IMR-90 (cell line): ENCODE data around the gene NGEF. TPM values are rescaled to one million over a fixed set of nuclear protein-coding genes. Genes with fewer than 3 reads are reported as not detected.

Source experiments
- ATAC-seq: fragments of 200-7000 bp; cut with Tn5 transposase; 2 replicates; pipeline ENCODE4 v1.9.1; 2020; ENCODE audit warnings: low read depth, mild to moderate bottlenecking, moderate library complexity
- BruUV-seq: library from RNA; stranded (reverse); fragments of 400-500 nt; replicated peaks from 2 replicates; lab custom pipeline; 2021; lab: Mats Ljungman, UMichigan
- CTCF ChIA-PET: fragments of 300-600 bp; formaldehyde crosslinking; extraction: SDS; loops from one replicate; lab custom pipeline; 2021; ENCODE audit warnings: antibody characterized with exemption; lab: Yijun Ruan, JAX
- POLR2A ChIA-PET: fragments of 300-600 bp; sonication (Branson Sonifier 250); formaldehyde crosslinking; loops from one replicate; lab custom pipeline; 2022; ENCODE audit warnings: antibody characterized with exemption; ENCODE audit not compliant: unreplicated experiment; lab: Charles Lee
- DNase-seq: peaks from one replicate; pipeline ENCODE4 v3.0.0; 2013
- H2AFZ ChIP-seq: replicated peaks from 2 replicates; pipeline ENCODE3; 2013; ENCODE audit warnings: low read length, mild to moderate bottlenecking; ENCODE audit not compliant: poor library complexity
- H2AK5ac ChIP-seq: 2 replicates; pipeline ENCODE4 v1.6.1; 2013; ENCODE audit warnings: low read depth, low read length, inconsistent platforms
- H2AK9ac ChIP-seq: replicated peaks from 2 replicates; pipeline ENCODE3; 2013; ENCODE audit warnings: mild to moderate bottlenecking, low read depth, low read length, moderate library complexity; ENCODE audit not compliant: poor library complexity
- H2BK120ac ChIP-seq: 2 replicates; pipeline ENCODE4 v1.6.1; 2013; ENCODE audit warnings: low read depth, low read length, inconsistent platforms
- H2BK15ac ChIP-seq: 3 replicates; pipeline ENCODE4 v1.6.1; 2013; ENCODE audit warnings: low read depth, low read length, inconsistent platforms
- H2BK20ac ChIP-seq: 2 replicates; pipeline ENCODE4 v1.6.1; 2013; ENCODE audit warnings: low read depth, mild to moderate bottlenecking, inconsistent platforms, low read length, moderate library complexity
- H2BK5ac ChIP-seq: 2 replicates; pipeline ENCODE4 v1.6.1; 2013; ENCODE audit warnings: mild to moderate bottlenecking, low read depth, low read length, inconsistent platforms; ENCODE audit not compliant: poor library complexity, severe bottlenecking
- H3K14ac ChIP-seq: replicated peaks from 2 replicates; pipeline ENCODE4 v1.6.1; 2013; ENCODE audit warnings: low read depth, low read length, inconsistent platforms
- H3K18ac ChIP-seq: 2 replicates; pipeline ENCODE4 v1.6.1; 2013; ENCODE audit warnings: low read depth, low read length, control low read depth
- H3K23ac ChIP-seq: 2 replicates; pipeline ENCODE4 v1.6.1; 2013; ENCODE audit warnings: low read depth, low read length, inconsistent platforms
- H3K27ac ChIP-seq: 2 replicates; pipeline ENCODE4 v1.5.1; 2013; ENCODE audit warnings: mild to moderate bottlenecking, control low read depth, low read length; ENCODE audit not compliant: insufficient read depth
- H3K27me3 ChIP-seq: 2 replicates; pipeline ENCODE4 v1.6.1; 2013; ENCODE audit warnings: low read length; ENCODE audit not compliant: control insufficient read depth, insufficient read depth
- H3K36me3 ChIP-seq: 2 replicates; pipeline ENCODE4 v1.6.1; 2013; ENCODE audit warnings: low read length, mixed read lengths; ENCODE audit not compliant: control insufficient read depth, insufficient read depth
- H3K4ac ChIP-seq: 2 replicates; pipeline ENCODE4 v1.6.1; 2013; ENCODE audit warnings: low read depth, low read length, inconsistent platforms
- H3K4me1 ChIP-seq: 2 replicates; pipeline ENCODE4 v1.6.1; 2013; ENCODE audit warnings: low read length, mixed read lengths; ENCODE audit not compliant: control insufficient read depth, insufficient read depth
- H3K4me2 ChIP-seq: 2 replicates; pipeline ENCODE4 v1.6.1; 2013; ENCODE audit warnings: low read depth, mild to moderate bottlenecking, control low read depth, low read length, moderate library complexity
- H3K4me3 ChIP-seq: 2 replicates; pipeline ENCODE4 v1.5.1; 2013; ENCODE audit warnings: low read depth, mild to moderate bottlenecking, control low read depth, low read length, moderate library complexity; ENCODE audit not compliant: insufficient read depth
- H3K56ac ChIP-seq: 2 replicates; pipeline ENCODE4 v1.6.1; 2013; ENCODE audit warnings: low read length, inconsistent platforms; ENCODE audit not compliant: insufficient read depth; ENCODE audit errors: extremely low read depth
- H3K79me1 ChIP-seq, 2 experiments: 2 replicates each; pipeline ENCODE4 v1.6.1; 2013; ENCODE audit warnings: low read length in 2 of 2, inconsistent platforms in 1 of 2, low read depth in 1 of 2
- H3K9ac ChIP-seq: 2 replicates; pipeline ENCODE4 v1.6.1; 2013; ENCODE audit warnings: low read depth, low read length, control low read depth
- H3K9me1 ChIP-seq: 2 replicates; pipeline ENCODE4 v1.6.1; 2013; ENCODE audit warnings: low read length, inconsistent platforms; ENCODE audit not compliant: insufficient read depth
- H3K9me3 ChIP-seq: 2 replicates; pipeline ENCODE4 v1.6.1; 2013; ENCODE audit warnings: low read length; ENCODE audit not compliant: control insufficient read depth, insufficient read depth
- H4K20me1 ChIP-seq: 2 replicates; pipeline ENCODE4 v1.6.1; 2013; ENCODE audit warnings: low read length, inconsistent platforms; ENCODE audit not compliant: insufficient read depth
- H4K5ac ChIP-seq: 2 replicates; pipeline ENCODE4 v1.6.1; 2013; ENCODE audit warnings: mild to moderate bottlenecking, low read depth, low read length, control low read depth
- H4K8ac ChIP-seq, 2 experiments: 2 replicates each; pipeline ENCODE4 v1.6.1; 2013; ENCODE audit warnings: low read depth in 2 of 2, low read length in 2 of 2, control low read depth in 1 of 2, inconsistent platforms in 1 of 2
- H4K91ac ChIP-seq: 2 replicates; pipeline ENCODE4 v1.6.1; 2013; ENCODE audit warnings: low read depth, low read length, inconsistent platforms; ENCODE audit not compliant: insufficient read depth
- BHLHE40 ChIP-seq: fragments of 150-350 bp; IDR thresholded peaks from 2 replicates; pipeline ENCODE4 v1.6.1; 2016; ENCODE audit warnings: mild to moderate bottlenecking, low read depth, low read length
- CEBPB ChIP-seq: IDR thresholded peaks from 2 replicates; pipeline ENCODE4 v1.6.1; 2012; ENCODE audit warnings: low read depth, low read length, improper control_type of control experiment
- CHD1 ChIP-seq: IDR thresholded peaks from 2 replicates; pipeline ENCODE4 v1.6.1; 2012; ENCODE audit warnings: low read depth, low read length, improper control_type of control experiment
- FOS ChIP-seq: fragments of 150-350 bp; IDR thresholded peaks from 2 replicates; pipeline ENCODE4 v1.6.1; 2016; ENCODE audit warnings: low read depth, low read length
- MAFK ChIP-seq: IDR thresholded peaks from 2 replicates; pipeline ENCODE4 v1.6.1; 2012; ENCODE audit warnings: low read depth, low read length, improper control_type of control experiment
- MAZ ChIP-seq: IDR thresholded peaks from 2 replicates; pipeline ENCODE4 v1.6.1; 2012; ENCODE audit warnings: low read depth, mild to moderate bottlenecking, low read length, improper control_type of control experiment, moderate library complexity, borderline replicate concordance
- MXI1 ChIP-seq: IDR thresholded peaks from 2 replicates; pipeline ENCODE4 v1.6.1; 2012; ENCODE audit warnings: low read depth, mild to moderate bottlenecking, low read length, moderate library complexity, borderline replicate concordance
- NFE2L2 ChIP-seq: fragments of 150-350 bp; IDR thresholded peaks from 2 replicates; pipeline ENCODE4 v1.6.1; 2016; ENCODE audit warnings: low read depth, mild to moderate bottlenecking, low read length
- POLR2A ChIP-seq: IDR thresholded peaks from 2 replicates; pipeline ENCODE4 v1.6.1; 2012; ENCODE audit warnings: mild to moderate bottlenecking, low read depth, low read length
- RAD21 ChIP-seq: IDR thresholded peaks from 2 replicates; pipeline ENCODE4 v1.6.1; 2012; ENCODE audit warnings: low read length, improper control_type of control experiment
- RCOR1 ChIP-seq: IDR thresholded peaks from 2 replicates; pipeline ENCODE4 v1.6.1; 2012; ENCODE audit warnings: mild to moderate bottlenecking, low read length, improper control_type of control experiment; ENCODE audit not compliant: insufficient replicate concordance
- RFX5 ChIP-seq: IDR thresholded peaks from 2 replicates; pipeline ENCODE4 v1.8.0; 2012; ENCODE audit warnings: low read depth, mild to moderate bottlenecking, low read length, moderate library complexity
- SMC3 ChIP-seq: fragments of 150-350 bp; IDR thresholded peaks from 2 replicates; pipeline ENCODE4 v1.6.1; 2016; ENCODE audit warnings: low read depth, mild to moderate bottlenecking, antibody characterized with exemption, low read length, moderate library complexity
- WGBS, 2 experiments: methylation state at CpG; one replicate each; pipeline versions ENCODE4 v1.1.5 to v1.1.7; 2013; ENCODE audit warnings: missing lambda C conversion rate in 2 of 2; ENCODE audit not compliant: insufficient read length in 1 of 2; ENCODE audit errors: extremely low coverage in 2 of 2; 5-methylcytosine and 5-hydroxymethylcytosine counted together
- dilution Hi-C: fragments of 300-500 bp; cut with HindIII; formaldehyde crosslinking; loops from one replicate; pipeline ENCODE4 v1.14.3; 2018; ENCODE audit warnings: low sequenced_read_pairs; ENCODE audit not compliant: unreplicated experiment
- in situ Hi-C: fragments of 300-500 bp; cut with MboI; formaldehyde crosslinking; loops from 3 replicates; pipeline ENCODE4 v1.14.3; 2019; ENCODE audit warnings: low sequenced_read_pairs, inconsistent platforms, mixed read lengths
- intact Hi-C: fragments of 100-400 bp; cut with micrococcal nuclease; formaldehyde crosslinking; loops from 2 replicates; pipeline ENCODE4 v1.10.0; 2022
- polyA plus RNA-seq, 3 experiments: library from polyadenylated mRNA; depleted of rRNA; stranded (reverse); fragments of >200 nt; gene quantifications; 2 replicates each; pipeline ENCODE4 v1.2.3, GENCODE V29; 2012; ENCODE audit warnings: low replicate concordance in 1 of 3
- total RNA-seq: library from RNA; depleted of rRNA; stranded (reverse); fragments of >200 nt; gene quantifications from 2 replicates; pipeline ENCODE4 v1.2.3, GENCODE V29; 2012
- TF ChIP-seq, protein P1 (sequence below): fragments of 150-350 bp; IDR thresholded peaks from 2 replicates; pipeline ENCODE4 v1.6.1; 2017; ENCODE audit warnings: mild to moderate bottlenecking, antibody characterized with exemption, low read length, low read depth
- TF ChIP-seq, protein P2 (sequence below): fragments of 150-350 bp; IDR thresholded peaks from 2 replicates; pipeline ENCODE4 v1.6.1; 2016; ENCODE audit warnings: low read depth, mild to moderate bottlenecking, low read length, moderate library complexity, borderline replicate concordance
- TF ChIP-seq, protein P3 (sequence below): conservative IDR thresholded peaks from 2 replicates; pipeline ENCODE4 v1.5.1; 2012; ENCODE audit warnings: mild to moderate bottlenecking, low read depth, low read length, improper control_type of control experiment

Gene NGEF
- total and polyA plus RNA-seq, 2 of the 4 experiments (the other 2 are of a cell fraction), result 1.1 to 1.7 TPM

DNA sequence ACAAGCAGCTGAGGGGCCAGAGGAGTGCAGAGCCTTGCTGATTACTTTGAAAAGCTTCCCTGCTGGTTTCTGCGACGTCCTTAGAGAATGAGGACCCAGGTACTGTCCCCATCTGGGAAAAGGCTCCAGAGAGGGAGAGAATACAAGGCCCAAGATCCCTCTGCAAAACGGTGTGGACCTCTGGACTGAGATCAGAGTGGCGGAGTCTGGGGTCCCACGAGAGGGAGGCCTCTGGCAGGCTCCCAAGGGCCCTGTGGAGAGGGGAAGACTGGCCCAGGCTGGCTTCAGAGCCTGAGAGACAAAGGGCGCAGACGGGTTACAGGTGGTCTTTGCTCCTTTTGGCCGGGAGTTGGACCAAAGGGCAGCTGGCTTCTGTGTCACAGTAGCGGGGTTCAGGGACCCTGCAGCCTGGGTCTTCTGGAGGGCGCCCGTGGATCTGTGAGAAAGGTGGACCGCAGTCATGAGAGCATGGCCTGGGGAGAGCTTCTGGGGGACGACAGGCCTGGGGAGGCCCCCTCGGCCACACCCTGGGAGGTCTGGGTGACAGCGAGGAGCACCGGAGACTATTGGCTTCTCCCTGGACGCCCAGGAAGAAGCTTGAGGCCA lies 142.2 kb downstream of the NGEF start:
- DNase-seq, result no peak
- WGBS, 2 experiments, result 94% methylated on average over 6 of the region's 17 CpGs; no CpG with 5 or more reads in 1 of the 2 experiments

More for the DNA sequence above, 142.2 kb downstream of the NGEF start:
- Histone ChIP-seq H3K27me3 (peaks cover 6% of the 10 kb centered on the region; the same call in 1 of the 2 replicates), H4K5ac (no peak overlapping the region), H3K4me2 (no peak overlapping the region), H3K9me1 (no peaks in the 10 kb centered on the region), H3K9ac (no peak overlapping the region), H3K9me3 (no peaks in the 10 kb centered on the region), H2BK120ac (no peak overlapping the region), H3K36me3 (no peaks in the 10 kb centered on the region), H4K91ac (no peak overlapping the region), H2AK5ac (no peak overlapping the region), H3K79me1 (no peaks in the 10 kb centered on the region), H3K27ac (no peak overlapping the region), H2AFZ (no peak overlapping the region), H4K8ac (no peak overlapping the region), H3K4me3 (no peak overlapping the region), H3K18ac (no peak overlapping the region), H3K4ac (no peak overlapping the region), H2BK5ac (no peak overlapping the region), H3K56ac (no peak overlapping the region), H2BK15ac (no peak overlapping the region), H4K20me1 (no peaks in the 10 kb centered on the region), H2BK20ac (no peak overlapping the region), H3K23ac (no peak overlapping the region), H3K4me1 (no peaks in the 10 kb centered on the region), H2AK9ac (no peak overlapping the region), H3K14ac (no peak overlapping the region)
- no peak for ATAC-seq
- dilution Hi-C loops, result no loop called here
- ChIA-PET CTCF (no interaction called here), POLR2A (no interaction called here)
- BruUV-seq, result no TSS peak
- intact Hi-C loops, result no loop called here
- in situ Hi-C loops, result no loop called here
- TF ChIP-seq MAZ (no peak), RCOR1 (no peak), RAD21 (no peak), MAFK (no peak), NFE2L2 (no peak), SMC3 (no peak), MXI1 (no peak), POLR2A (no peak), BHLHE40 (no peak), CEBPB (no peak), CHD1 (no peak), FOS (no peak), RFX5 (no peak)
- TF ChIP-seq, protein P1, sequence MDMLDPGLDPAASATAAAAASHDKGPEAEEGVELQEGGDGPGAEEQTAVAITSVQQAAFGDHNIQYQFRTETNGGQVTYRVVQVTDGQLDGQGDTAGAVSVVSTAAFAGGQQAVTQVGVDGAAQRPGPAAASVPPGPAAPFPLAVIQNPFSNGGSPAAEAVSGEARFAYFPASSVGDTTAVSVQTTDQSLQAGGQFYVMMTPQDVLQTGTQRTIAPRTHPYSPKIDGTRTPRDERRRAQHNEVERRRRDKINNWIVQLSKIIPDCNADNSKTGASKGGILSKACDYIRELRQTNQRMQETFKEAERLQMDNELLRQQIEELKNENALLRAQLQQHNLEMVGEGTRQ, result no peak
- TF ChIP-seq, protein P2, sequence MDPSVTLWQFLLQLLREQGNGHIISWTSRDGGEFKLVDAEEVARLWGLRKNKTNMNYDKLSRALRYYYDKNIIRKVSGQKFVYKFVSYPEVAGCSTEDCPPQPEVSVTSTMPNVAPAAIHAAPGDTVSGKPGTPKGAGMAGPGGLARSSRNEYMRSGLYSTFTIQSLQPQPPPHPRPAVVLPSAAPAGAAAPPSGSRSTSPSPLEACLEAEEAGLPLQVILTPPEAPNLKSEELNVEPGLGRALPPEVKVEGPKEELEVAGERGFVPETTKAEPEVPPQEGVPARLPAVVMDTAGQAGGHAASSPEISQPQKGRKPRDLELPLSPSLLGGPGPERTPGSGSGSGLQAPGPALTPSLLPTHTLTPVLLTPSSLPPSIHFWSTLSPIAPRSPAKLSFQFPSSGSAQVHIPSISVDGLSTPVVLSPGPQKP, result no peak
- TF ChIP-seq, protein P3, sequence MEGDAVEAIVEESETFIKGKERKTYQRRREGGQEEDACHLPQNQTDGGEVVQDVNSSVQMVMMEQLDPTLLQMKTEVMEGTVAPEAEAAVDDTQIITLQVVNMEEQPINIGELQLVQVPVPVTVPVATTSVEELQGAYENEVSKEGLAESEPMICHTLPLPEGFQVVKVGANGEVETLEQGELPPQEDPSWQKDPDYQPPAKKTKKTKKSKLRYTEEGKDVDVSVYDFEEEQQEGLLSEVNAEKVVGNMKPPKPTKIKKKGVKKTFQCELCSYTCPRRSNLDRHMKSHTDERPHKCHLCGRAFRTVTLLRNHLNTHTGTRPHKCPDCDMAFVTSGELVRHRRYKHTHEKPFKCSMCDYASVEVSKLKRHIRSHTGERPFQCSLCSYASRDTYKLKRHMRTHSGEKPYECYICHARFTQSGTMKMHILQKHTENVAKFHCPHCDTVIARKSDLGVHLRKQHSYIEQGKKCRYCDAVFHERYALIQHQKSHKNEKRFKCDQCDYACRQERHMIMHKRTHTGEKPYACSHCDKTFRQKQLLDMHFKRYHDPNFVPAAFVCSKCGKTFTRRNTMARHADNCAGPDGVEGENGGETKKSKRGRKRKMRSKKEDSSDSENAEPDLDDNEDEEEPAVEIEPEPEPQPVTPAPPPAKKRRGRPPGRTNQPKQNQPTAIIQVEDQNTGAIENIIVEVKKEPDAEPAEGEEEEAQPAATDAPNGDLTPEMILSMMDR, result no peak
